ENCODE measurements around the gene NOP16.

The NOP16 gene, protein sequence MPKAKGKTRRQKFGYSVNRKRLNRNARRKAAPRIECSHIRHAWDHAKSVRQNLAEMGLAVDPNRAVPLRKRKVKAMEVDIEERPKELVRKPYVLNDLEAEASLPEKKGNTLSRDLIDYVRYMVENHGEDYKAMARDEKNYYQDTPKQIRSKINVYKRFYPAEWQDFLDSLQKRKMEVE

DNA sequence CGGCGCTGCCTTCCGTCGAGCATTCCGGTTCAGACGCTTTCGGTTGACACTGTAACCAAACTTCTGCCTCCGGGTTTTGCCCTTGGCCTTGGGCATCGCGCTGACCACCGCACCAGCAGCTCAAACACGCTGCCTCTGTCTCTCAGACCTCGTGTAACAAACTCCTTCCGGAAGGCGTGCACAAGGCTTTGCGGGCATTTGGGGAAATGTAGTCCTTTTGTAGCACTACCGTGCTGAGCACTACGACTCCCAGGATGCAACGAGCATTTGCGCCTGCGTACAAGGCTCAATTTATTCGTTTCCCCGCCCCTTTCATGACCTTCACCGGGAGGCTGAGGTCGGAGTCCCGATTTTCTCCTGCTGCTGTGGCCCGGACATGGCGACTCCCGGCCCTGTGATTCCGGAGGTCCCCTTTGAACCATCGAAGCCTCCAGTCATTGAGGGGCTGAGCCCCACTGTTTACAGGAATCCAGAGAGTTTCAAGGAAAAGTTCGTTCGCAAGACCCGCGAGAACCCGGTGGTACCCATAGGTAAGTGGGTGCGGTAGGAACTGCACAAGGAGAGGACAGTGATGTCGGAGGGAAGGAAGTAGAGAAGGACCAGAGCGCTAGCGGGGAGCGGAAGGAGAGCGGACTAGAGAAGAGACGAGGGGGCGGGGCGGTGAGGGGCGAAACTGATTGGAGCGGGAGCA is at the start of gene NOP16, which contains the start of gene HIGD2A:
TSS of gene NOP16 (minus strand) at position 155 of the 691 bp plus-strand sequence. CDS start at position 96, 59 bp downstream.
TSS of gene HIGD2A (plus strand) at position 308 of the 691 bp plus-strand sequence. CDS start at position 377, 69 bp downstream.
- FAIRE-seq, result peak; percentile 95

DNA sequence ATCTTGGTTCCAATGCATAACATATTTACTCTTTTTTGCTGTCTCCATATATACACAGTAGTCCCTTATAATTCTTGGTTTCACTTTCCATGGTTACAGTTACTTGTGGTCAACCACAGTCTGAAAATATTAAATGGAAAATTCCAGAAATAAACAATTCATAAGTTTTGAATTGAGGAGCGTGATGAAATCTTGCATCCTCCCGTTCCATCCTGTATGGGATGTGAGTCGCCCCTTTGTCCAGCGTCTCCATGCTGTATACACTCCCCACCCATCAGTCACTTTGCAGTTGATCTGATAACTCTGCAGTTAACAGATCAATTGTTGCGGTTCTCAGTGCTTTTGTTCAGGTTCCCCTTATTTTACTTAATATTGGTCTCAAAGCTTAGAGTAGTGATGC is 48.3 kb upstream of the NOP16 start:
- FAIRE-seq, result no peak

DNA sequence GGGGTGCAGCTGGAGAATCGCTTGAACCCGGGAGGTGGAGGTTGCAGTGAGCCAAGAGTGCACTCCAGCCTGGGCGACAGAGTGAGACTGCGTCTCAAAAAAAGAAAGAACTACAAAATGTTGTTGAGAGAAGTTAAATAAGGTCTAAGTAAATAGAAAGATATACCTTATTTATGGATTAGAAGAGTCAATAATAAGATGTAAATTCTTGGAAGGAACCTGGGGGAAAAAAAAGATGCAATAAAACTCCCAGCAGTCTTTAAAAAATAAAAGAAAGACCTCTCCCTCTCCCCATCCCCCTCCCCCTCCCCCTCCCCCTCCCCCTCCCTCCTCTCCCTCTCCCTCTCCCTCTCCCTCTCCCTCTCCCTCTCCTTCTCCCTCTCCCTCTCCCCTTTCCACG is 44.3 kb upstream of the NOP16 start:
- no peak for FAIRE-seq

DNA sequence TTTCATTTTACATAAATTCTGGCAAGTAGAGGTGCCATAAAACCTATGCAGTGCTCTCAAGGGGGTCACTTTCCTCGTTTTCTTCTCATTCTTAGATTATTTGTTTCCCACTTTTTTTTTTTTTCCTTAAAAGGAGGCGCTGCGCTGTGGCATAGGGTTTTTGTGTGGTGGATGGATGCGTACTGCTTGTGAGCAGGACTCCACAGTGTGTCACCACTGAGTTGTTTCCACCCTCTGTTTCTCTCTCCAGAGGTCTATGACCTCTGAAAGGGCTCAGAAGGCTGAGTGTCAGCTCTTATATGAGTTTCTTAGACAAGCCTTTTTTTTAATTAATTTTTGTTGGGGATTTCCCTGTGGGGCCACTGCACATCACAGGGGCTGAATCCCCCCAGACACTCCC is 41.6 kb upstream of the NOP16 start:
- no peak for FAIRE-seq

DNA sequence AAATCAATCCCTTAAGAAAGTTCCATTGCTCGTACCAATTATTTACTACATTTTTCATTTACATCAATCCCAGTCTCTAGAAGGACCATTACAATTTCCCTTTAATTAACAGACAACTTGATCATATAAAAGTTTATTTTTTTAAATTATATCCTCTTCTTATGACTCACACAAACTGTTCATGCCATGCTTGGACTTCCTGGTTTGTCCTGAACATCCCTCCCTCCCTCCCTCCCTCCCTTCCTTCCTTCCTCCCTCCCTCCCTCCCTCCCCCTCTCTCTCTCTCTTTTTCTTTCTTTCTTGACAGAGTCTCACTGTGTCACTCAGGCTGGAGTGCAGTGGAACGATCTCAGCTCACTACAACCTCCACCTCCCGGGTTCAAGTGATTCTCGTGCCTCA is 39.6 kb upstream of the NOP16 start:
- no peak for FAIRE-seq

DNA sequence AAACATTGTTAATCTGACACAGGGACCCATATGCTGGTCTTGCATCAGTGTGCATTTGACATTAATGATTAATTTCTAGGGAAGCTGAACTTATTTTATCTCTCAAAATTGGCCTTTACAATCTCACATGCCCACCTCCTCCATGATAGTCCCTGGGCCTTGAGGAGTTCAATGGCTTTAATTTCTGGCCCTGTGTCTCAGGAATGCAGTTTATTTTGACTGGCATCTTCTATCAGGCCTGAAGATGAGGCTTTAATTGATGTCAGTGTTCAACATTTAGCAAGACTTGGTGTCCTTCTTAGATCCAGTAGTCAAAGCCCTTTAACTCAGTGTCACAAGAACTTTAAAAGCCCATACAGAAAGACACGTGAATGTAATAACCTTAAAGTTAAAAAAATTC is 38.5 kb upstream of the NOP16 start:
- FAIRE-seq, result no peak

DNA sequence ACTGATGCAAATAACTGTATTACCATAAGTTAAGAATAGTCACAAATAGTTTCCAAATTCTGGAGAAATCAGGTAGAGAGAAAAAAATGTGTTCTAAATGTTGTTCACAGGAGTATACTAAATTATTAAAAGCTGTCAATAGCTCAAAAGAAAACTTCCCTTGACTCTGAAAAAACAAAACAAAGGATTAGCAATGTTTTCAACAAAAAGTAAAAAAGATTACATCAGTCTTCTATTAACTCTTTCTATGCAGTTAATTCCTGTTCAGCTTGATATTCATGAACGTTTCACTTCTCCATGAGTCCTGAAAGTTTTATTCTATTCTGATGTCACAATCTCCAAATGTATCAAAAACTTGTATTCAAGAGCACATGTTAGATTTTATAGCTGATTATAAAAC is 37.4 kb upstream of the NOP16 start:
- FAIRE-seq, result no peak

DNA sequence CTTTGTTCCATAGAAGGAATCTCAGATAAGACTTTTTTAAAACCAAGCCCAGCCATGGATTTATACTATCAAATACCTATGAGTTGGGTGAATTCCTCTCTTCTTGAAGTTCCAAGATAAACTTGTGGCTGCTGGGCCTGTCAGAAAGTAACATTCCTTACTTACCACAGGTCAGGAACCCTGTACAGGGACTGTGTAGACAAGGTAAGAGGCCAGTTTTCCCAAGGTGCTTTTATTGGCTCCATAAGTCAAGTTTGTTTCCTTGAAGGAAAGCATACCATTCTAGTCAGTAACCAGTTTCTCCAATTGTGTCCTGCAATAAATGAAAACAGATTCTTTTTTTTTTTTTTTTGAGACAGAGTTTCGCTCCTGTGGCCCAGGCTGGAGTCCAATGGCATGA is 36.7 kb upstream of the NOP16 start:
- FAIRE-seq, result no peak

DNA sequence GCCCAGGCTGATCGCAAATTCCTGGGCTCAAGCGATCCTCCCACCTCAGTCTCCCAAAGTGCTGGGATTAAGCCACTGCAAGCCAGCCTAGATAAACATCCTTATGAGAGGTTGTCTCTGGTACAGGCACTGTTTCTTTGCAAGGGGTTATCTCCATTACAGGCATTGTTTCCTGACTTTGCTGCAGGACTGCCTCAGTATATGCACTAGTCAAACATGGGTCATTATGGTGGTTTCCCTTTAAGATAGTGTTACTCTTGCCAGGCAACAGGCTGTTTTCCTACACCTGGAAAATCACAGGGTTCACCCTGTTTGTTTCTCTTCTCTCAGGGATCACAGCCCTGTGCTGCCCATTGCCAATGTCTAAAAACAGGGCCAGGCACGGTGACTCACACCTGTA is 35.8 kb upstream of the NOP16 start:
- FAIRE-seq, result no peak

DNA sequence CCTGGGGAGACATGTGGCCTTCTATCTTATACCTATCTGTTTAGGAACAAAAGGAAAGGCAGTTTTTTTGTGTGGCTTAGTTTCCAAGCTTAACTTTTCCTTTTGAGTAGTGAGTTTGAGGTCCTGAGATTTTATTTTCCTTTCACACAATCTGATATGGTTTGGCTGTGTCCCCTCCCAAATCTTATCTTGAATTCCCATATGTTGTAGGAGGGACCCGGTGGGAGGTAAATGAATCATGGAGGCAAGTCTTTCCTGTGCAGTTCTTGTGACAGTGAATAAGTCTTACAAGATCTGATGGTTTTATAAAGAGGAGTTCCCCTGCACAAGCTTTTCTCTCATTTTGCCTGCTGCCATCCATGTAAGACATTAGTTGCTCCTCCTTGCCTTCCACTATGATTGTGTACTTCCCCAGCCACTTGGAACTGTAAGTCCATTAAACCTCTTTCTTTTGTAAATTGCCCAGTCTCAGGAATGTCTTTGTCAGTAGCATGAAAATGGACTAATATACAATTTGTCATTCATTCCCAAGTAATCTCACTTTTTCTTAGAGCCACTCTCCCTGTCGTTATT is 32.7 kb upstream of the NOP16 start:
- FAIRE-seq, result no peak

DNA sequence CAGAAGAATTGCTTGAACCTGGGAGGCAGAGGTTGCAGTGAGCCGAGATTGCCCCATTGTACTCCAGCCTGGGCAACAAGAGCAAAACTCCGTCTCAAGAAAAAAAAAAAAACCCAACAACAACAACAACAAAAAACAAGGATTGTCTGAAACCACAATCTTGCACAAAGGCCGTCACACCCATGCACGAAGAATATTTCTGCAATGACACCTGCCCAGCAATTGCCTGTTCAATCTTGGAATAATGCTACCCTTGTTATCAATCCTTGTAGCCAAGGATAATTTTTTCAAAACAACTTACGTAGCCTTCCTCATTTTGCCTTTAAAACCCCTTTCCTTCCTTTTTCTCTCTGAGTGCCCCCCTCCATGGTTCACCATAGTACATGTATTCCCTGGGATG is 31.7 kb upstream of the NOP16 start:
- FAIRE-seq, result no peak

DNA sequence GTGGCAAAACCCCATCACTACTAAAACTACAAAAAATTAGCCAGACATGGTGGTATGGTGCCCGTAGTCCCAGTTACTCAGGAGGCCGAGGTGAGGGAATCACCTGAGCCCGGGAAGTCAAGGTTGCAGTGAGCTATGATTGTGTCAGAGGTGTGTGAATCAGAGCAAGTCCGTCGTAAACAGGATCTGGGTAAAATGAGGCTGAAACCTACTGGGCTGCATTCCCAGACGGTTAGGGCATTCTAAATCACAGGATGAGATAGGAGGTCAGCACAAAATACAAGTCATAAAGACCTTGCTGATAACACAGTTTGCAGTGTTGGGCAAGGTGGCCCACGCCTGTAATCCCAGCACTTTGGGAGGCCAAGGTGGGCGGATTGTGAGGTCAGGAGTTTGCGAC is 29.9 kb upstream of the NOP16 start:
- no peak for FAIRE-seq

DNA sequence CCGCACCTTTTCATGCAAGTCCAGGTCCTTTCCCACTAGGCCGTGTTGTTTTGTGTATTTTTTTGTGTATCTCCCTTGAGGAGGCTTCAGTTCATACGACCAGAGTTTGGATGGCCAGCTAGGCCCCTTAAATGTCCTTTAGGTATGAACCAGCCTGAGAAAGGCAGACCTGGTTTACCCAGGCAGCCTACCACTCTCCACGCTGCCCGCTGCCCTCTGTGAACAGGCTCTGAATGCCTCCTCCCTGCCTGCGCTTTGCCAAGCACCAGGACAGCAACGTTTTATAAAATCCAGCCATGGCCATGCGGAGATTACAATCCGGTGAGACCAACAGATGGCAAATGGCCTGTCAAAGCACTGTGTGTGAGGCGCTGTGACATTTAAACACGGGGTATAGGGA is 28.6 kb upstream of the NOP16 start:
- no peak for FAIRE-seq

DNA sequence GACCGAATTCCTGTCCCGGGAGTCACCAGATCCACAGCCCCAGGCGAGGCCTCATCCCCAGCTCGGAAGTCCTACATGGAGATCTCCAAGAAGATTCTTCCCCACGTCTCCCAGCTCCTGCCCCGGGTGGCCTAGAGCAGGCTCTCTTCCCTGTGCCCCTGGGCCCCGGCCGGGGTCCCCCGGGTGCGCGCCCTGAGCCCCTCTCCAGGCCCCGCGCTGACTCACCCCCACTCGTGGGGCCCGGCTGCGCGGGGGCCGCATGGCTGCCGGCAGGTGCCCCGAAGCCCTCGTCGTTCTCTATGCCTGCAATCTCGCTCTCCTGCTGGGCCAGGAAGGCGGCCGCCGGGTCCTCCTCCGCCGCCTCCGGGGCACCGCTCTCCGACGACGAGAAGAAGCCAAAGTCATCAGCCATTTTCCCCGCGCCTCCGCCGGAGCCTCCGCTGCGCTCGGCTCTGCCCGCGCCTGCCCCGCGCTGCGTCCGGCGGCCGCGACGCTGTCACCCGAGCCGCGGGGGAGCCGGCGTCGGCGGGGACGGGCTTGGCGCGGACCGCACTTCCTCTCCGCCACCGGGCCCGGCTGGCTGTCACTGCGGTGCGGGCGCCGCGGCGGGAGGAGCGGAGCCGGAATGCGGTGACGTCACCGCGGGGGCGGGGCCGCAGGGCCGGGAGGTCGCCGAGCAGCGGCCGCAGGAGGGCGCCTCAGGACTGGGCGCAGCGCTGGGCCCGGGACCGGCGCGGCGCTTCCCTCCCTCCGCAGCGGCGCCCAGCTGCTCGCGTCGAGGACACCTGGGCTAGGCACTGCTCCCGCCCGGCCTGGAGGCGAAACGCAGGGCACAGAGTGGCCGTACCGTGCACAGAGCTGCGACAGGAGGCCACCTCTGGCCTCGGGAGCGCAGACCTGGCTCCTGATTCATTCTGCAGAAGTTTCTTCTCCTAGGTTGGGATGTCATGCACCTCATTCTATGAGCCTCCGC is 27.8 kb upstream of the NOP16 start, which contains the start of gene CLTB:
TSS of gene CLTB (minus strand) at position 588 of the 973 bp plus-strand sequence. CDS start at position 412, 176 bp downstream.
- no peak for FAIRE-seq

DNA sequence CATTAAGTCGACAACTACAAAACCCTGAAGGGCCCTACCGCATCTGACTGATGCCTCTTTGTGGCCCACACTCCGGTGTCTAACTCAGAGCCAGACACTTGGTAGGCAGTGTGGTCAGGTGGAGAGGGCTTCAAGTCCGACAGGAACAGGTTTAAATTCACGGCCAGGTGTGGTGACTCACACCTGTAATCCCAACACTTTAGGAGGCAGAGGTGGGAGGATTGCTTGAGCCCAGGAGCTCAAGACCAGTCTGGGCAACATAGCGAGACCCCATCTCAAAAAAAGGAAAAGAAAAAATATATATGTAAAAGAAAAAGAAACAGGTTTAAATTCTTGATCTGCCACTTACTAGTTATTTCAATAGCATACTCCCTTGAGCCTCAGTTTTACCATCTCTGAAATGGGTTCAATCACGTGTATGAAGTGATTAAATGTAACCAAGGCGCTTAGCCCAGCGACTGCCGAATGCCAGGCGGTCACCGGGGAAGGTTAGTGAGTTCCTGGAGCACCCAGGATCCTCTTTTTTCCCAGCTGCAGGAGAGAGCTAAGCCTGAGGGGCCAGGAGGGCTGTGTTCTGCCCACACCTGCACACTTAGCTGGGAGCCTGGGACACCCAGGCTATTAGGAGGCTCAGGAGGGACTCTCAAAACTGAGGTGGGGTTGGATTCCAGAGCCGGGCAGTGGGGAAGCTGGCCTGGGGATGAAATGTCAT is 27.0 kb upstream of the NOP16 start:
- no peak for FAIRE-seq

DNA sequence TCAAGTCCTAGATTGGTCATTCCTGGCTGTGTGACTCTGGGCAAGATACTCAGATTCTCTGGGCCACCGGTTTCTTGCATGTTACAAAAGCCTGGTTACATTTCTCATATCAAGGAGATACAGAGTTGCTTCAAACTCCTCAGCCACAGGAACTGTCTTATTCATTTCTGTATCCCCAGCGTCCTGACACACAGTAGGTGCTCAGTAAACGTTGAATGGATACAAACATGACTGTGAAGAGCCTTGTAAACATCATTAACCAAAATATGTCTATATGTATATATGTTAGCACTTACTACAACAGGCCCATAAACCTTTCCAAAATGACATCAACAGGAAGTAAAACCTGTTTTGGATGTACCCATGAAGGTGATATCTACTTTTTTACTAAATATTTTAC is 26.3 kb upstream of the NOP16 start:
- no peak for FAIRE-seq

DNA sequence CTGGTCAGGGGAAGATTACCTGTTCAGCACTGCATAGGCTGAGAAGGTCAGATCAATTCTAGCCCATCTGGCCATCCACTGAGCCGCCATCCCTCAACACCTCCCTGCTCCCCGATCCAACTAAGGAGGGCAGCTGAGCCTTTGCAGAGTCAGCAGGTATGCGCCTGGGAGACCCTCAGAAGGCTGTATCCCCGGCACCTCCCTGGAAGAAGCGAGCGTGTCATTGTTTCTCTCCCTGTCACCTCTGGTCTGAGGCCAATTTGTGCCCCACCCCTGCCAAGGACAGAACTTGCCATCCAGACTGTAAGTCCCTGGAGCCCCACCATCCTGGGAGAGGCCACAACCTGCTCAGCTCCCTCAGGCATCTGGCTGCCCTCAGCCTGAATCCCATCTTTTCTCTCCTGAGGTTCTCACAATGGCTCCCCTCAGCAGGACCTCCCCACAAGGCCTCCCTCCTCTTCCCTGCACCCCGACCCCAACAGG is 25.4 kb upstream of the NOP16 start:
- FAIRE-seq, result no peak

DNA sequence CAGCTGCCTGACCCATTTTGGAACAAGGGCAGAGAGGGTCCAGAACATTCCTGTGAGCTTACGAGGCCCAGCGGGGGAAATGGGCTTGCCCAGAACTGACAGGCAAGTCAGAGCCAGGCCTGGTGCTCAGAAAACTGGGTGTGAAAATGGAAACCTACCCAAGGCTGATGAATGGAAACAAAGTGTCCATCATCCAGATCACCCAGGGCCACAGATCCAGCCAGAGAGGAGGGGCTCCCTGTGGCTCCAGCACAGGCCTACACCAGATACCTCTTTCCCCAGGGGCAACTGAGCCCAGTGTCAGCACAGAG is 24.8 kb upstream of the NOP16 start:
- FAIRE-seq, result no peak

DNA sequence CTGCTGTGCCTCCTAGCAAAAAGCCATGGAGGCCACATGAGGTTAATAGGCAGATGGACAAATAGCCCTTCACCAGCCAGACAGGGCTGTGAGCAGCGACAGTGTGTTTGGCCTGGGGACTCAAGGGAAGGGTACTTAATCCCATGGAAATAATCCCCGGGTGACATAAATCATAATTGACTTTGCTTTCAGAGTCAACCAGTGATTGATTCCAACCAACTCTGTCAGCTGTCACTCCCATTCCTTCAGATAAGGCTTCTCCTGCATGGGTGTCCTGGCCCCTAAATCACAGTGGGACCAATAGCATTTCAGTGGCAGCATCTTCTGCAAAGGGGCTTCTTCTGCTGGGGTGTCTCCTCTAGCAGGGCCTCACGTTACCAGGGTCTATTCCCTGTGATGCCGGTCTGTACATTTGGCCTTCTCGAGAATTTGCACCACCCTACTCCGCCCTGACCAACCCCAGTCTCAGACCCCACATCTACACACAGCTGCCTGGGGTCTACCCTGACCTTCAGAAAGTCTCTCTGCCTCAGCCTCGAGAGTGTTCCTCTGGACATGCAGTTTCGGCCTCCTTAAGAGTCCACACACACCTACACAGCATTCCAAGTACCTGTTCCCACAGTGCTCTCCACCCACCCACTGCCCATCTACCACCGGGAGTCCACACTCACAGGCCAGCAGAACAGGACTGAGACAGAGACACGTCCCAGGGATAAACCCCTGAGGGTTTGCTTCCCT is 24.3 kb upstream of the NOP16 start:
- no peak for FAIRE-seq

DNA sequence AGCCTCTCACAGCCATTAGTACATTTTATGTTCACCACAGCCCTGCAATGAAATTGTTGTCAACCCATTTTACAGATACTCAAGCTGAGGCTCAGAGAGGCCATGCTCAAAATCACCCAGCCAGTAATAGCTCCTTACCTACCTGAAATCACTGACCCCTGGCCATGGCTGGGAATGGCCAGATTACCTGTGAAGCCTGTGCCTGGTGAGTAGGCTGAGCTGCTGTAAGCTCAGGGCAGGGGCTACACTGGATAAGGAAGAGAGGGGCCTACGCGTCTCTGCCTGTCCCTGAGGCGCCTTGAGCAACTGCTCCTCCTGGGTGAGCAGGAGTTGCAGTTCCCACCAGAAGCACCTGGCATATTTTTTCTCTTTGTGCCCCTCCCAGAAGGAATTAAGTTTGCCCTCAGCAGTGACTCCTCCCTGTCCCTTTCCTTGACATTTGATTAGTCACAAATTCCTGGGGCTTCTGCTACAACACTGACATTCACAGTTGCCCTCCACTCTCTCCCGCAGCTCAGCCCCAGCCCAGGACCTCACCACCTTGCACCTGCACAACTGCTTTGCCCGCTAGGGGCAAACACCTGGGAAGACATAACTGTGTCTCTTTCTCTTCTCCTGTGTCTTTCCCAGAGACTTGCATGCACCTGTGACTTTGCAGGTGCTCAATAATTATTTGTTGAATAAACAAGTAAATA is 22.2 kb upstream of the NOP16 start:
- no peak for FAIRE-seq

DNA sequence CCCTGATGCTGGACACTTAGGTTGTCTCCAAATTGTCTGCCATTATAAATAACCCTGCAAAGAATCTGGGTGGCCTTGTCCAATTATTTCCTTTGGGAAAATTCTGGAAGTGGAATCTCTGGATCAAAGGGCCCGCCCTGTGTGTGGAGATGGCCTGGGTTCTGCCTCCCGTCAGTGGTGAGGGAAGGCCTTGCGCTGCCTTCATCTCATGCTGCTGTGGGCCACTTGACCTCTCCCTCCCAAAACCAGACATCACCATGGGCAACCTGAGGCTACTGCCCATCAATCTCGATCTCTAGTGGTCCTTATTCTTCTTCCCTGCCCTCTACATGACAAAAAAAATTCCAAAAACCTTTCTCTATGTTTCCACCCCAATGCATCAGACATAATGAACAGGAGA is 21.4 kb upstream of the NOP16 start:
- FAIRE-seq, result no peak
